ENCODE data around the gene RAC2.

The RAC2 gene

GRCh38 chr22:37188901-37189466, 55.1 kb downstream of the RAC2 start:
- DNase-seq (ENCODE audit: low read depth in 2 of 2): no peak

GRCh38 chr22:37187891-37188761, 55.9 kb downstream of the RAC2 start, which contains the start of gene C1QTNF6:
Gene C1QTNF6 (minus strand): TSS chr22:37188247. CDS start chr22:37188213, 34 bp downstream.
- DNase-seq (ENCODE audit: low read depth in 2 of 2): no peak

GRCh38 chr22:37187552-37187890, 56.5 kb downstream of the RAC2 start:
- DNase-seq (ENCODE audit: low read depth in 2 of 2): no peak

- no peak for DNase-seq (ENCODE audit: low read depth in 2 of 2)
Observed at GRCh38 chr22:37186997-37187522, 57.0 kb downstream of the RAC2 start.

GRCh38 chr22:37186228-37186996, 57.7 kb downstream of the RAC2 start:
- DNase-seq (ENCODE audit: low read depth in 2 of 2): no peak

- DNase-seq (ENCODE audit: low read depth in 2 of 2): no peak
Observed at GRCh38 chr22:37185646-37186227, 58.3 kb downstream of the RAC2 start.

GRCh38 chr22:37184816-37185541, 59.1 kb downstream of the RAC2 start:
- no peak for DNase-seq (ENCODE audit: low read depth in 2 of 2)

GRCh38 chr22:37184380-37184755, 59.7 kb downstream of the RAC2 start:
- no peak for DNase-seq (ENCODE audit: low read depth in 2 of 2)

- no peak for DNase-seq (ENCODE audit: low read depth in 2 of 2)
Observed at GRCh38 chr22:37183432-37184379, 60.4 kb downstream of the RAC2 start.

GRCh38 chr22:37182949-37183245, 61.2 kb downstream of the RAC2 start:
- no peak for DNase-seq (ENCODE audit: low read depth in 2 of 2)

- no peak for DNase-seq (ENCODE audit: low read depth in 2 of 2)
Observed at GRCh38 chr22:37182101-37182948, 61.7 kb downstream of the RAC2 start.

- DNase-seq (ENCODE audit: low read depth in 2 of 2): no peak
Observed at GRCh38 chr22:37181681-37182080, 62.4 kb downstream of the RAC2 start.

- no peak for DNase-seq (ENCODE audit: low read depth in 2 of 2)
Observed at GRCh38 chr22:37180531-37181231, 63.4 kb downstream of the RAC2 start.

- no peak for DNase-seq (ENCODE audit: low read depth in 2 of 2)
Observed at GRCh38 chr22:37179622-37180420, 64.2 kb downstream of the RAC2 start.

GRCh38 chr22:37179126-37179470, 65.0 kb downstream of the RAC2 start:
- no peak for DNase-seq (ENCODE audit: low read depth in 2 of 2)

GRCh38 chr22:37178350-37179125, 65.5 kb downstream of the RAC2 start:
- DNase-seq (ENCODE audit: low read depth in 2 of 2): no peak

GRCh38 chr22:37177755-37178154, 66.3 kb downstream of the RAC2 start:
- no peak for DNase-seq (ENCODE audit: low read depth in 2 of 2)
